WTC11 (cell line): ENCODE measurements around the gene TCEAL4. TPM values are rescaled to one million over a fixed set of nuclear protein-coding genes. Genes with fewer than 3 reads are reported as not detected.

ENCODE experiments used
- ATAC-seq: fragments of 200-7000 bp; cut with Tn5 transposase; 2 replicates; pipeline ENCODE4 v1.10.0; 2021; ENCODE audit warnings: mild to moderate bottlenecking, moderate library complexity
- CTCF ChIA-PET: fragments of 300-600 bp; sonication (Branson Sonifier 250); formaldehyde crosslinking; loops from one replicate; lab custom pipeline; 2021; ENCODE audit warnings: antibody characterized with exemption; lab: Charles Lee
- POLR2A ChIA-PET: fragments of 350-600 bp; sonication (Branson Sonifier 250); formaldehyde crosslinking; loops from one replicate; lab custom pipeline; 2021; ENCODE audit warnings: antibody characterized with exemption; lab: Charles Lee
- DNase-seq: peaks from one replicate; pipeline ENCODE4 v3.0.0; 2021; ENCODE audit warnings: low spot score
- H3K27ac Mint-ChIP-seq: 2 replicates; pipeline ENCODE4 v1.8.0; 2021; ENCODE audit warnings: mixed read lengths
- H3K27me3 Mint-ChIP-seq: 2 replicates; pipeline ENCODE4 v1.8.0; 2021; ENCODE audit warnings: low read depth, mild to moderate bottlenecking, moderate library complexity, mixed read lengths
- H3K36me3 Mint-ChIP-seq: 2 replicates; pipeline ENCODE4 v1.8.0; 2021; ENCODE audit warnings: mixed read lengths
- H3K4me1 Mint-ChIP-seq: 2 replicates; pipeline ENCODE4 v1.8.0; 2022; ENCODE audit warnings: mixed read lengths
- H3K4me3 Mint-ChIP-seq: 2 replicates; pipeline ENCODE4 v1.8.0; 2021; ENCODE audit warnings: mild to moderate bottlenecking, moderate library complexity, mixed read lengths
- H3K9me3 Mint-ChIP-seq: 2 replicates; pipeline ENCODE4 v1.8.0; 2021; ENCODE audit warnings: mixed read lengths
- ATF1 ChIP-seq: sonication (generic); formaldehyde crosslinking; IDR thresholded peaks from 2 replicates; pipeline ENCODE4 v1.8.1; 2023; ENCODE audit warnings: mild to moderate bottlenecking, moderate library complexity, missing genetic modification reagents
- FOXJ3 ChIP-seq: sonication (generic); formaldehyde crosslinking; IDR thresholded peaks from 2 replicates; pipeline ENCODE4 v1.9.0; 2021; ENCODE audit warnings: missing genetic modification reagents, mild to moderate bottlenecking, borderline replicate concordance
- HMGXB4 ChIP-seq: sonication (generic); formaldehyde crosslinking; IDR thresholded peaks from 2 replicates; pipeline ENCODE4 v1.8.1; 2023; ENCODE audit warnings: mild to moderate bottlenecking, moderate library complexity, missing genetic modification reagents
- IRF1 ChIP-seq: sonication (generic); formaldehyde crosslinking; IDR thresholded peaks from 2 replicates; pipeline ENCODE4 v1.8.0; 2023; ENCODE audit warnings: missing genetic modification reagents
- JAZF1 ChIP-seq: fragments of 250-450 bp; sonication (Bioruptor Pico); IDR thresholded peaks from 2 replicates; pipeline ENCODE4 v1.9.0; 2021; ENCODE audit warnings: moderate library complexity, mild to moderate bottlenecking, inconsistent platforms
- JUN ChIP-seq: sonication (generic); formaldehyde crosslinking; IDR thresholded peaks from 2 replicates; pipeline ENCODE4 v1.8.0; 2023; ENCODE audit warnings: mild to moderate bottlenecking, missing genetic modification reagents
- KAT7 ChIP-seq: sonication (generic); formaldehyde crosslinking; IDR thresholded peaks from 2 replicates; pipeline ENCODE4 v1.8.1; 2023; ENCODE audit warnings: missing genetic modification reagents, mild to moderate bottlenecking, borderline replicate concordance
- NFE2L1 ChIP-seq: sonication (generic); formaldehyde crosslinking; IDR thresholded peaks from 2 replicates; pipeline ENCODE4 v1.8.1; 2023; ENCODE audit warnings: missing genetic modification reagents
- OVOL2 ChIP-seq: fragments of 250-450 bp; sonication (Bioruptor Pico); IDR thresholded peaks from 2 replicates; pipeline ENCODE4 v1.9.0; 2021; ENCODE audit warnings: mild to moderate bottlenecking, borderline replicate concordance
- PRDM15 ChIP-seq: sonication (generic); formaldehyde crosslinking; IDR thresholded peaks from 2 replicates; pipeline ENCODE4 v1.8.0; 2022; ENCODE audit warnings: missing genetic modification reagents
- SP1 ChIP-seq: sonication (generic); formaldehyde crosslinking; conservative IDR thresholded peaks from 2 replicates; pipeline ENCODE4 v1.8.1; 2022; ENCODE audit warnings: missing genetic modification reagents
- STAT6 ChIP-seq: sonication (generic); formaldehyde crosslinking; conservative IDR thresholded peaks from 2 replicates; pipeline ENCODE4 v1.8.1; 2023; ENCODE audit warnings: mild to moderate bottlenecking, low read depth, missing genetic modification reagents, moderate library complexity
- ZNF232 ChIP-seq: sonication (generic); formaldehyde crosslinking; IDR thresholded peaks from 2 replicates; pipeline ENCODE4 v1.8.0; 2022; ENCODE audit warnings: mild to moderate bottlenecking, missing genetic modification reagents
- ZNF416 ChIP-seq: fragments of 250-450 bp; sonication (Bioruptor Pico); IDR thresholded peaks from 2 replicates; pipeline ENCODE4 v1.9.0; 2021; ENCODE audit warnings: mild to moderate bottlenecking, inconsistent platforms
- total RNA-seq: library from RNA; stranded (reverse); gene quantifications from 3 replicates; pipeline ENCODE4 v1.2.3, GENCODE V29; 2021
- TF ChIP-seq, protein P1 (sequence below): fragments of 250-450 bp; sonication (Bioruptor Pico); IDR thresholded peaks from 2 replicates; pipeline ENCODE4 v1.8.0; 2021; ENCODE audit warnings: mild to moderate bottlenecking
- TF ChIP-seq, protein P2 (sequence below): fragments of 200-600 bp; IDR thresholded peaks from 2 replicates; pipeline ENCODE4 v1.8.0; 2022; ENCODE audit warnings: antibody characterized with exemption
- TF ChIP-seq, protein P3 (sequence below): fragments of 250-450 bp; sonication (Bioruptor Pico); IDR thresholded peaks from 2 replicates; pipeline ENCODE4 v1.9.0; 2021; ENCODE audit warnings: moderate library complexity, mild to moderate bottlenecking, inconsistent platforms, borderline replicate concordance

Gene TCEAL4
- total RNA-seq, 1 experiment from 2014 or later, result 46.4 TPM

DNA sequence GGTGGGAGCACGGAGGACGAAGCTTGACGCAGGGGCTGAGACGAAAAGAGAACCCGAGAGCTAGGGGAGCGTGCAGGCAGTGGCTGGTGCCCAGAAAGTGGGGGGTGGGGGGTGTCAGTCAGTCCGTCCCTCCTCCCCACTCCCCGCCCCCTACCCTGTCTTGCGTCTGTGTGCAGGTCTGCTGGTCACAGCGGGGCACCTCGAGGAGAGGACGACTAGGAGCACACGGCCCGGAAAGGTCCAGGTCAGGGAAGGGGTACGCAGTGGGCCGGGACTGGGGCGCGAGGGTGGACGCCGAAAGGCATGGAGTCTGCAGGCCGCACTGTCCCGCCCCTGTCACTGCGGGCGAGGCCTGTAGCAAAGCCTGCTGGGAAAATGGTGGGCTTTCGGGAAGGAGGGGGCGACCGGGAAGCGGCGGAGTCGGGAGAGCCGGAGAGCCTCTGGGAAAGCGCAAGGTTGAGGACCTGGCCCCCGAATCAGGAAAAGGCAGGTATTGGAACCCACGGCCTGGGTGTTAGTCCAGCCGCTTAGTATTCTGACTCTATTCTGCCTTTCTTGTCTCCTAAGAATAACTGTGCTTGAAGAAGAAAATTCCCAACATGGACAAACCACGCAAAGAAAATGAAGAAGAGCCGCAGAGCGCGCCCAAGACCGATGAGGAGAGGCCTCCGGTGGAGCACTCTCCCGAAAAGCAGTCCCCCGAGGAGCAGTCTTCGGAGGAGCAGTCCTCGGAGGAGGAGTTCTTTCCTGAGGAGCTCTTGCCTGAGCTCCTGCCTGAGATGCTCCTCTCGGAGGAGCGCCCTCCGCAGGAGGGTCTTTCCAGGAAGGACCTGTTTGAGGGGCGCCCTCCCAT lies 44.2 kb downstream of the TCEAL4 start (continued):
- TF ChIP-seq HMGXB4 (0 out of 2 replicates have a peak, but pooled peaks have one; percentile 56), OVOL2 (CRISPR knock-in tag) (no peak), STAT6 (CRISPR knock-in tag) (no peak), JAZF1 (CRISPR knock-in tag) (no peak), ATF1 (CRISPR knock-in tag) (no peak), PRDM15 (no peak)

GRCh38 chrX:103630171-103630511 lies 44.8 kb downstream of the TCEAL4 start:
- peaks cover 10% of the 10 kb centered on the region for H3K4me1 Mint-ChIP-seq
- ChIA-PET POLR2A (interaction anchor here (0.7 to 1.4 kb wide), 3 partner anchors 9 to 93 kb away, joined by 3 to 4 read pairs (median 4); no protein-coding TSS in a partner anchor), CTCF (interaction anchor here (0.6 to 2.2 kb wide), 32 partner anchors 9 to 288 kb away, joined by 3 to 23 read pairs (median 4); partner anchors contain the start of genes RAB9B, TCEAL3 and TCEAL4)
- DNase-seq (no peak), ATAC-seq (no peak)
- H3K4me3 Mint-ChIP-seq, result peak overlapping the region; percentile 90
- peak overlapping the region; percentile 80 for H3K27ac Mint-ChIP-seq
- H3K27me3 Mint-ChIP-seq, result no peaks in the 10 kb centered on the region
- H3K36me3 Mint-ChIP-seq, result no peaks in the 10 kb centered on the region
- H3K9me3 Mint-ChIP-seq, result no peaks in the 10 kb centered on the region
- TF ChIP-seq SP1 (no peak), IRF1 (no peak), FOXJ3 (CRISPR knock-in tag) (no peak), NFE2L1 (CRISPR knock-in tag) (no peak), ZNF416 (CRISPR knock-in tag) (no peak), JUN (CRISPR knock-in tag) (no peak), KAT7 (CRISPR knock-in tag) (no peak), ZNF232 (CRISPR knock-in tag) (no peak)
- TF ChIP-seq, protein P1, sequence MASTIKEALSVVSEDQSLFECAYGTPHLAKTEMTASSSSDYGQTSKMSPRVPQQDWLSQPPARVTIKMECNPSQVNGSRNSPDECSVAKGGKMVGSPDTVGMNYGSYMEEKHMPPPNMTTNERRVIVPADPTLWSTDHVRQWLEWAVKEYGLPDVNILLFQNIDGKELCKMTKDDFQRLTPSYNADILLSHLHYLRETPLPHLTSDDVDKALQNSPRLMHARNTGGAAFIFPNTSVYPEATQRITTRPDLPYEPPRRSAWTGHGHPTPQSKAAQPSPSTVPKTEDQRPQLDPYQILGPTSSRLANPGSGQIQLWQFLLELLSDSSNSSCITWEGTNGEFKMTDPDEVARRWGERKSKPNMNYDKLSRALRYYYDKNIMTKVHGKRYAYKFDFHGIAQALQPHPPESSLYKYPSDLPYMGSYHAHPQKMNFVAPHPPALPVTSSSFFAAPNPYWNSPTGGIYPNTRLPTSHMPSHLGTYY (CRISPR knock-in tag), result no peak
- TF ChIP-seq, protein P2, sequence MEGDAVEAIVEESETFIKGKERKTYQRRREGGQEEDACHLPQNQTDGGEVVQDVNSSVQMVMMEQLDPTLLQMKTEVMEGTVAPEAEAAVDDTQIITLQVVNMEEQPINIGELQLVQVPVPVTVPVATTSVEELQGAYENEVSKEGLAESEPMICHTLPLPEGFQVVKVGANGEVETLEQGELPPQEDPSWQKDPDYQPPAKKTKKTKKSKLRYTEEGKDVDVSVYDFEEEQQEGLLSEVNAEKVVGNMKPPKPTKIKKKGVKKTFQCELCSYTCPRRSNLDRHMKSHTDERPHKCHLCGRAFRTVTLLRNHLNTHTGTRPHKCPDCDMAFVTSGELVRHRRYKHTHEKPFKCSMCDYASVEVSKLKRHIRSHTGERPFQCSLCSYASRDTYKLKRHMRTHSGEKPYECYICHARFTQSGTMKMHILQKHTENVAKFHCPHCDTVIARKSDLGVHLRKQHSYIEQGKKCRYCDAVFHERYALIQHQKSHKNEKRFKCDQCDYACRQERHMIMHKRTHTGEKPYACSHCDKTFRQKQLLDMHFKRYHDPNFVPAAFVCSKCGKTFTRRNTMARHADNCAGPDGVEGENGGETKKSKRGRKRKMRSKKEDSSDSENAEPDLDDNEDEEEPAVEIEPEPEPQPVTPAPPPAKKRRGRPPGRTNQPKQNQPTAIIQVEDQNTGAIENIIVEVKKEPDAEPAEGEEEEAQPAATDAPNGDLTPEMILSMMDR, result no peak
- TF ChIP-seq, protein P3, sequence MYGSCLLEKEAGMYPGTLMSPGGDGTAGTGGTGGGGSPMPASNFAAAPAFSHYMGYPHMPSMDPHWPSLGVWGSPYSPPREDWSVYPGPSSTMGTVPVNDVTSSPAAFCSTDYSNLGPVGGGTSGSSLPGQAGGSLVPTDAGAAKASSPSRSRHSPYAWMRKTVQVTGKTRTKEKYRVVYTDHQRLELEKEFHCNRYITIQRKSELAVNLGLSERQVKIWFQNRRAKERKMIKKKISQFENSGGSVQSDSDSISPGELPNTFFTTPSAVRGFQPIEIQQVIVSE, result no peak
- TF ChIP-seq, all 79 proteins: peak for 0
